Astrocyte of the spinal cord (primary cell): ENCODE results near the gene GUCY2C.
"Not testable (repeated sequence)": the region's sequence is repeated elsewhere in the genome, so short reads cannot be mapped to it uniquely, and the experiment has no call there.

Experiments used
- DNase-seq: peaks from one replicate; pipeline ENCODE4 v3.0.0; 2011; ENCODE audit warnings: low read depth, low spot score
- H3K4me3 ChIP-seq: 2 replicates; pipeline ENCODE4 v1.5.1; 2011; ENCODE audit warnings: low read depth, mild to moderate bottlenecking, low read length, moderate library complexity
- CTCF ChIP-seq: IDR thresholded peaks from 2 replicates; pipeline ENCODE4 v1.5.1; 2012; ENCODE audit warnings: low read depth, mild to moderate bottlenecking, low read length, inconsistent platforms
- in situ Hi-C: cut with HindIII; loops from 2 replicates; pipeline ENCODE4 v1.10.0; 2017; ENCODE audit warnings: low sequenced_read_pairs

The GUCY2C gene

GRCh38 chr12:14696265-14696741, at the start of gene GUCY2C:
GUCY2C (minus strand) TSS chr12:14696599; CDS start chr12:14696448, 151 bp downstream.
- no peak within 1 kb of the TSS for H3K4me3 ChIP-seq
- no peak for DNase-seq
- no peak for TF ChIP-seq CTCF
- in situ Hi-C loops: no loop called here

- in situ Hi-C loops: no loop called here
- DNase-seq: no peak
- no peak for TF ChIP-seq CTCF
- H3K4me3 ChIP-seq: no peak overlapping the region
Measured at GRCh38 chr12:14743061-14743460, 46.7 kb upstream of the GUCY2C start.

GRCh38 chr12:14741942-14742341, 45.5 kb upstream of the GUCY2C start:
- DNase-seq: no peak
- in situ Hi-C loops: no loop called here
- no peak overlapping the region for H3K4me3 ChIP-seq
- no peak for TF ChIP-seq CTCF

- TF ChIP-seq CTCF: no peak
- no peak for DNase-seq
- in situ Hi-C loops: no loop called here
- no peak overlapping the region for H3K4me3 ChIP-seq
Measured at GRCh38 chr12:14741153-14741552, 44.8 kb upstream of the GUCY2C start.

GRCh38 chr12:14736441-14736840, 40.0 kb upstream of the GUCY2C start:
- in situ Hi-C loops, H3K4me3 ChIP-seq: not testable (repeated sequence)

GRCh38 chr12:14731821-14732220, 35.4 kb upstream of the GUCY2C start:
- DNase-seq: no peak
- in situ Hi-C loops: no loop called here
- no peak overlapping the region for H3K4me3 ChIP-seq
- no peak for TF ChIP-seq CTCF

More at GRCh38 chr12:14736441-14736840, 40.0 kb upstream of the GUCY2C start:
- not testable (repeated sequence) for DNase-seq

GRCh38 chr12:14729586-14729985, 33.2 kb upstream of the GUCY2C start:
- TF ChIP-seq CTCF: no peak
- in situ Hi-C loops: no loop called here

More at GRCh38 chr12:14729586-14729985, 33.2 kb upstream of the GUCY2C start:
- no peak overlapping the region for H3K4me3 ChIP-seq
- no peak for DNase-seq
